Left lung (tissue), 10 donors: ENCODE measurements around the gene UBE2B. TPM values are rescaled to one million over a fixed set of nuclear protein-coding genes. Genes with fewer than 3 reads are reported as not detected.

Source experiments
- ATAC-seq: fragments of 200-7000 bp; cut with Tn5 transposase; one replicate; pipeline ENCODE4 v1.9.1; 2020; ENCODE audit warnings: moderate library complexity
- DNase-seq, 4 donors: peaks; one replicate each; pipeline ENCODE4 v3.0.0-alpha.2; 2013 to 2020
- H3K27ac ChIP-seq, 2 donors: fragments of 200-600 bp; sonication (generic) in 1 of 2; one replicate each; pipeline versions ENCODE4 v1.5.0 to v1.8.0; 2020 to 2021
- H3K27me3 ChIP-seq, 2 donors: fragments of 200-600 bp; sonication (generic) in 1 of 2; one replicate each; pipeline versions ENCODE4 v1.5.0 to v1.8.0; 2020 to 2021
- H3K36me3 ChIP-seq, 2 donors: fragments of 200-600 bp; sonication (generic) in 1 of 2; one replicate each; pipeline versions ENCODE4 v1.5.0 to v1.8.0; 2020 to 2021
- H3K4me1 ChIP-seq, 2 donors: fragments of 200-600 bp; one replicate each; pipeline ENCODE4 v1.8.0; 2021
- H3K4me3 ChIP-seq, 2 donors: fragments of 200-600 bp; sonication (generic) in 1 of 2; one replicate each; pipeline versions ENCODE4 v1.5.0 to v1.8.0; 2020 to 2021; ENCODE audit warnings: mild to moderate bottlenecking in 1 of 2
- H3K9me3 ChIP-seq, 2 donors: fragments of 200-600 bp; sonication (generic) in 1 of 2; one replicate each; pipeline versions ENCODE4 v1.5.0 to v1.8.0; 2020 to 2021
- CTCF ChIP-seq, 2 donors: fragments of 200-600 bp; sonication (generic) in 1 of 2; IDR thresholded peaks; one replicate each; pipeline versions ENCODE4 v1.5.0 to v1.8.0; 2021; ENCODE audit warnings: antibody characterized with exemption in 2 of 2
- intact Hi-C, 2 donors: fragments of 100-400 bp; cut with DNase I; formaldehyde crosslinking; loops; one replicate each; pipeline versions ENCODE4 v1.11.2 to v1.14.2; 2022
- polyA plus RNA-seq, 6 donors: library from polyadenylated mRNA; unstranded; fragments of 120-200 nt; gene quantifications; one replicate each; pipeline ENCODE4 v1.2.1, GENCODE V29; 2013; ENCODE audit not compliant: insufficient read length in 6 of 6
- total RNA-seq, 2 donors: library from RNA; stranded (reverse); fragmentation: NEBNext Ultra II Directional; extraction: Animal tissue kit (Norgen Biotek cat#: 25700); gene quantifications; one replicate each; pipeline ENCODE4 v1.2.1, GENCODE V29; 2021
- donor health status: DM: no; HTN: yes; CAD: no.
- donor health status: DM: no; HTN: no; CAD: no.

UBE2B gene
- total and polyA plus RNA-seq, 8 donors: 95.9 to 143 (median 124) TPM

- intact Hi-C loops: no loop called here
- Histone ChIP-seq H3K27ac (peak overlapping the region; percentile 69 to 88), H3K4me3 (no peak overlapping the region), H3K9me3 (no peaks in the 10 kb centered on the region), H3K36me3 (no peaks in the 10 kb centered on the region), H3K4me1 (peaks cover 32 to 44% of the 10 kb centered on the region in 2 donors), H3K27me3 (no peaks in the 10 kb centered on the region)
- no peak for DNase-seq
- TF ChIP-seq CTCF (IDR thresholded peaks at IDR 0.05): no peak
- no peak for ATAC-seq
Observed at GRCh38 chr5:134437340-134437846, 66.0 kb downstream of the UBE2B start.

DNA sequence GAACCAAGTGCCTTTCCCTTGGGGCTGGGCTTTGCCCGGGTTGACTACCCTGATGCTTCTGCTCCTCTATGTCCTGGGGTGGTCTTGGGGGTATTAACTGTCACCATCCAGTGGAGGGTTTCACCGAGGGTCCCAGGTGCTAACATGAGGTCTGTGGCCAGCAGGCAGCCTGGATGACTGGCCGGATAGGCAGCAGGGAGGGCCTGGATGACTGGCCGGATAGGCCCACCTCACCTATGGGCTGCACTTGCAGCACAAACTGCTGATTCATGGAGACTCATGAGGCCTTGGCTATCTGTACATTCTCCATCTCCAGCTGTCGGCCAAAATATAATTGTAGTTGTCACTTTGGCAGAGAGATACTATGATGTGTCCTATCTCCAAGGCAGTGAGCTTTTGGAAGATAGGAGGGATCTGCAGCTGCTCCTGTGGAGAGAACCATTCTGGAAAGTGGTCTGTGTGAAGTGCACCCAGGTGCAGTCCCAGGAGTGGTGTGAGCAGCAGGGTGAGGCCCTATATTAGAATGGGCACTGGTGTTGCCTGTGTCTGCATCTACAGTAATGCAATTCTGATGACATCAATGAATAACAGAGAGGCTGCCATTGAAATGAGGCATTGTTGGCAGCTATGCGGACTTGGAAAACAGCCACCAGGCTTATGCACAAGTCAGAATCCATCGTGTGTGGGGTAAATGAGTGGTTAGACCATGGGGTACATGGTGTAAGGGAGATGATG lies 66.6 kb downstream of the UBE2B start:
- Histone ChIP-seq H3K4me1 (peaks cover 32 to 44% of the 10 kb centered on the region in 2 donors), H3K36me3 (no peaks in the 10 kb centered on the region), H3K9me3 (no peaks in the 10 kb centered on the region), H3K27ac (peak overlapping the region; percentile 69 to 88), H3K4me3 (no peak overlapping the region), H3K27me3 (no peaks in the 10 kb centered on the region)
- ATAC-seq: no peak
- no peak for DNase-seq
- no peak for TF ChIP-seq CTCF (IDR thresholded peaks at IDR 0.05)
- intact Hi-C loops: no loop called here

DNA sequence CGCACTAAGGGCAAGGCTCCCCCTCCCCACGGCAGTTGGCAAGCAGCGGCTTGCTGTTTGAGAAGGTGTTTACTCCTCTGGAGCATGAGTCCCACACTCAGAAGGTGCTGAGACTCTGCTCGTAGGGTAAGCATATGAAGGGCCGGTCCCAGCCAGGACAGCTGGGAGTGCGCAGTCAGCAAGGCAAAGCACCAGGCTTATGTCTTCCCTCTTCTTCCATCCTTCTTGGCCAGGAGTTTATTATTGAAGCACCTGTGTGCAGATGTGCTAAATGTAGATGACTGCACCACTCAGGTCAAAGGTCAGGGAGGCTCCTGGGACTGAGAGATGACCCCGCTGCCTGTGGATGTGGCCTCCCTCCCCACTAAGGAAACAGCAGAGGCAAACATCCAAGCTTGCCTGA lies 67.4 kb downstream of the UBE2B start:
- Histone ChIP-seq H3K27me3 (no peaks in the 10 kb centered on the region), H3K9me3 (no peaks in the 10 kb centered on the region), H3K27ac (peak overlapping the region; percentile 47 to 88), H3K4me1 (peaks cover 32 to 44% of the 10 kb centered on the region in 2 donors), H3K36me3 (no peaks in the 10 kb centered on the region), H3K4me3 (no peak overlapping the region)
- TF ChIP-seq CTCF (IDR thresholded peaks at IDR 0.05): no peak
- intact Hi-C loops: no loop called here
- ATAC-seq (no peak), DNase-seq (no peak)

DNA sequence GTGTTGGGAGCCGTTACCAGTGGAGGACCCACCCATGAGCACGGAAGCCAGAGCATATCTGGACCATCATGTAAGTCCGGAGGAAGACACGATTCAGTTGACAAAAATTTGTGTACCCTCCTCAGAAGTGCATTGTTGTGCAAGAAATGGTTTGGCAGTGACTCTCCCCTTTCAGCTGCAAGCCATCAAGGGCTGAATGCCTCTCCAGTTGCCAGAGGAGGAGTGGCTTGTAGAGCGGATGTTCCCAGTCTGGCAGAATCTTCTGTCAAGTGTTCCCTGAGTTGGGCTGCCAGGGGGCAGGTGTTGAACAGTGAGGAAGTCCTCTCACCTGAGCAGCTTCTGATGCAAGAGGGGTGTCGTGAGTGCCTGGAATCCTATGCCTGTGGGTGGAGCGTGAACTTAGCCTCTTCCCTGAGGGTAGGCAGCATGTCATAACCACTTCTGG lies 67.9 kb downstream of the UBE2B start:
- Histone ChIP-seq H3K4me3 (no peak overlapping the region), H3K27ac (peak overlapping the region; percentile 48 to 88), H3K9me3 (no peaks in the 10 kb centered on the region), H3K27me3 (no peaks in the 10 kb centered on the region), H3K4me1 (peaks cover 32 to 44% of the 10 kb centered on the region in 2 donors), H3K36me3 (no peaks in the 10 kb centered on the region)
- DNase-seq (peak; percentile 76 to 92 (median 87)), ATAC-seq (peak; percentile 72)
- intact Hi-C loops: no loop called here
- TF ChIP-seq CTCF (IDR thresholded peaks at IDR 0.05): no peak

DNA sequence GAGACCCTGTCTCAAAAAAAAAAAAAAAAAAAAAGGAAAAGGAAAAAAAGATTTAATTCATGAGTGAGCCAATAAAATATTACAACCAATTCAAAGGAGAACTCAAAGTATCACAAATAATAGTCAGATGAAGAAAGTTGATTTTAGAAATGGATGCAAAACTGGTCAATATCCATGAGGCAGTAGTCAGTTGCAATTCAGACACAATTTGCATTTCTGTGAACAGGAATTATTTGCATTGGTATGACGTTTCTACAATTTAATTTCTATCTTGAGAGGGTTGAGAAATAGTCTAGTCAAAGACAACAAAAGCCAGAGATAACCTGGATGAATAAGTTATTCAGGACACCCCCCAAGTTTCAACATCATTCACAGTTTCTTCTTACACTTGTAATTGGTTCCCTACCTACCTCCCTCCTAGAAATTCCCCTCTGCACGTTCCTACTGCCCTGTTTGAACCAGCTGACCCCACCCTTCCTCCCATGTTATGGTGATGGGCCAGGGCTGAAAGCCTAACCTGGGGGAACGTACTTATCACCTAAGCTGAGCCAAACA lies 68.9 kb downstream of the UBE2B start:
- Histone ChIP-seq H3K4me1 (peaks cover 32 to 44% of the 10 kb centered on the region in 2 donors), H3K27ac (no peak overlapping the region), H3K27me3 (no peaks in the 10 kb centered on the region), H3K36me3 (no peaks in the 10 kb centered on the region), H3K4me3 (no peak overlapping the region), H3K9me3 (no peaks in the 10 kb centered on the region)
- intact Hi-C loops: no loop called here
- no peak for ATAC-seq
- TF ChIP-seq CTCF (IDR thresholded peaks at IDR 0.05): no peak
- no peak for DNase-seq
